OCI-LY1 (cell line): Measurements from ENCODE around the gene STAT4.

ENCODE experiments used
- H2AFZ ChIP-seq: fragments of 200-600 bp; sonication (generic), shearing (Covaris generic); 2 replicates; pipeline ENCODE4 v1.6.0; 2014; ENCODE audit warnings: antibody characterized with exemption, mild to moderate bottlenecking, low read length
- H3F3A ChIP-seq: fragments of 200-600 bp; sonication (generic), shearing (Covaris generic); 2 replicates; pipeline ENCODE4 v1.6.0; 2014; ENCODE audit warnings: mild to moderate bottlenecking, antibody characterized with exemption, low read length, moderate library complexity; ENCODE audit not compliant: insufficient read depth
- H3K27ac ChIP-seq: fragments of 200-600 bp; sonication (generic); 2 replicates; pipeline ENCODE4 v1.5.1; 2014; ENCODE audit warnings: low read length, mixed run types, mild to moderate bottlenecking, low read depth; ENCODE audit not compliant: poor library complexity, severe bottlenecking
- H3K27me3 ChIP-seq: fragments of 200-600 bp; sonication (generic); 2 replicates; pipeline ENCODE4 v1.6.0; 2014; ENCODE audit warnings: antibody characterized with exemption, mild to moderate bottlenecking, low read length, moderate library complexity; ENCODE audit not compliant: insufficient read depth
- H3K36me3 ChIP-seq: fragments of 200-600 bp; sonication (generic); 2 replicates; pipeline ENCODE4 v1.6.1; 2014; ENCODE audit warnings: mild to moderate bottlenecking, antibody characterized with exemption, low read length, moderate library complexity, mixed read lengths; ENCODE audit not compliant: insufficient read depth
- H3K4me1 ChIP-seq: fragments of 200-600 bp; sonication (generic); 2 replicates; pipeline ENCODE4 v1.5.1; 2014; ENCODE audit warnings: mild to moderate bottlenecking, low read length, moderate library complexity; ENCODE audit not compliant: insufficient read depth, severe bottlenecking
- H3K4me2 ChIP-seq: fragments of 200-600 bp; sonication (generic), shearing (Covaris generic); 2 replicates; pipeline ENCODE4 v1.6.1; 2014; ENCODE audit warnings: low read length
- H3K4me3 ChIP-seq: fragments of 200-600 bp; sonication (generic); 2 replicates; pipeline ENCODE4 v1.5.1; 2014; ENCODE audit warnings: low read length, low read depth, mild to moderate bottlenecking, mixed read lengths; ENCODE audit not compliant: poor library complexity, severe bottlenecking
- H3K79me2 ChIP-seq: fragments of 200-600 bp; shearing (Covaris generic); 2 replicates; pipeline ENCODE4 v1.6.1; 2016; ENCODE audit warnings: mixed run types, low read length, mixed read lengths; ENCODE audit not compliant: insufficient read depth
- H3K9ac ChIP-seq: fragments of 200-600 bp; sonication (generic), shearing (Covaris generic); 2 replicates; pipeline ENCODE4 v1.6.1; 2014; ENCODE audit warnings: mild to moderate bottlenecking, low read length, mixed read lengths
- H3K9me2 ChIP-seq: fragments of 200-600 bp; sonication (generic), shearing (Covaris generic); 2 replicates; pipeline ENCODE4 v1.6.1; 2014; ENCODE audit warnings: low read depth, mild to moderate bottlenecking, low read length, mixed read lengths
- H3K9me3 ChIP-seq: fragments of 200-600 bp; shearing (Covaris generic); 2 replicates; pipeline ENCODE4 v1.6.1; 2014; ENCODE audit warnings: low read length, mixed read lengths
- H4K20me1 ChIP-seq: fragments of 200-600 bp; sonication (generic), shearing (Covaris generic); 2 replicates; pipeline ENCODE4 v1.6.0; 2016; ENCODE audit warnings: mild to moderate bottlenecking, low read length; ENCODE audit not compliant: insufficient read depth
- EZH2 ChIP-seq: fragments of 200-600 bp; sonication (generic), shearing (Covaris generic); IDR thresholded peaks from 2 replicates; pipeline ENCODE4 v1.8.0; 2017; ENCODE audit warnings: borderline replicate concordance, mixed run types, mild to moderate bottlenecking, antibody characterized with exemption, low read length, moderate library complexity, mixed read lengths
- TF ChIP-seq, protein P1 (sequence below): fragments of 200-600 bp; sonication (generic), shearing (Covaris generic); IDR thresholded peaks from 2 replicates; pipeline ENCODE4 v1.5.1; 2017; ENCODE audit warnings: mild to moderate bottlenecking, antibody characterized with exemption, low read length, moderate library complexity, mixed read lengths

The STAT4 gene

DNA sequence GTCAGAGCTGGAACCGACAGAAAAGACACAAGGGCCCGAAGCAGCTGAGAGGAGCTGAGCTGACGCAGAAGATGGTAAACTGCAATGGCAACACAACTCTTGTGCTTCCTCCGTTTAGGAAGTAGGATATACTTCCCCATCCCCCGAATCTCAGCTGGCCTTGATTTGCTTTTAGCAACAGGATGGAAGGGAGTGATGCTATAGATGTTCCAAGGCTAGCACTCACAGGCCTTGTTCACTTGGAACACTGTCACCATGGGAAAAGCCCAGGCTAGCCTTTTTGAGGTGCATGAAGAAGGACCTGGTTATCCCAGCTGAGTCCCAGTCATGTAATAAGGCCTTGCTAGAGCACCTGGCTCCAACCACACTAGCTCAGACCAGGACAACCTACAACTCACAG is 162.9 kb downstream of the STAT4 start:
- TF ChIP-seq EZH2, result no peak
- TF ChIP-seq, protein P1, sequence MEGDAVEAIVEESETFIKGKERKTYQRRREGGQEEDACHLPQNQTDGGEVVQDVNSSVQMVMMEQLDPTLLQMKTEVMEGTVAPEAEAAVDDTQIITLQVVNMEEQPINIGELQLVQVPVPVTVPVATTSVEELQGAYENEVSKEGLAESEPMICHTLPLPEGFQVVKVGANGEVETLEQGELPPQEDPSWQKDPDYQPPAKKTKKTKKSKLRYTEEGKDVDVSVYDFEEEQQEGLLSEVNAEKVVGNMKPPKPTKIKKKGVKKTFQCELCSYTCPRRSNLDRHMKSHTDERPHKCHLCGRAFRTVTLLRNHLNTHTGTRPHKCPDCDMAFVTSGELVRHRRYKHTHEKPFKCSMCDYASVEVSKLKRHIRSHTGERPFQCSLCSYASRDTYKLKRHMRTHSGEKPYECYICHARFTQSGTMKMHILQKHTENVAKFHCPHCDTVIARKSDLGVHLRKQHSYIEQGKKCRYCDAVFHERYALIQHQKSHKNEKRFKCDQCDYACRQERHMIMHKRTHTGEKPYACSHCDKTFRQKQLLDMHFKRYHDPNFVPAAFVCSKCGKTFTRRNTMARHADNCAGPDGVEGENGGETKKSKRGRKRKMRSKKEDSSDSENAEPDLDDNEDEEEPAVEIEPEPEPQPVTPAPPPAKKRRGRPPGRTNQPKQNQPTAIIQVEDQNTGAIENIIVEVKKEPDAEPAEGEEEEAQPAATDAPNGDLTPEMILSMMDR, result no peak
- Histone ChIP-seq H3K4me2 (no peak overlapping the region), H3K79me2 (no peaks in the 10 kb centered on the region), H3K27me3 (no peaks in the 10 kb centered on the region), H2AFZ (no peak overlapping the region), H4K20me1 (no peaks in the 10 kb centered on the region), H3K9ac (no peak overlapping the region), H3K4me3 (no peak overlapping the region), H3K36me3 (peaks cover 94% of the 10 kb centered on the region), H3K4me1 (no peaks in the 10 kb centered on the region), H3F3A (no peaks in the 10 kb centered on the region), H3K9me2 (no peaks in the 10 kb centered on the region), H3K9me3 (no peaks in the 10 kb centered on the region), H3K27ac (no peak overlapping the region)

DNA sequence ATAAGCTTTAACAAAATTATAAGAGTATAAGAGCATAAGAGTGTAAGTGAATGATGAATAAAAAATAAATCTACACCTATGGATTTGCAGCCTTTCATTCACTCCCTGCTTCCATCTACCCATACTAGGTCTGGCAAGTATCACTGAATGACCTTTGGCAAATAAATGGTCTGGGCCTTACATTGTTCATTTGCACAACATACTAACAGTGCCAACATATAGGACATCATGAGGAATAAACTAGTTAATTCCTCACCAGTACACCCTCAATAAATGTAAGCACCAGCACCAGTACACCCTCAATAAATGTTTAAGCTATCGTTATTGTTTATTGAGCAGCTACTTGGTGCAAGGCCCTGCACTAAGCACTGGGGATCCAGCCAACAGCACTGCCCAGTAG is 163.7 kb downstream of the STAT4 start:
- H3K4me3 ChIP-seq, result no peak overlapping the region
- no peak overlapping the region for H2AFZ ChIP-seq
- peaks cover 96% of the 10 kb centered on the region for H3K36me3 ChIP-seq
- H3K9me2 ChIP-seq, result no peaks in the 10 kb centered on the region
- H3K79me2 ChIP-seq, result no peaks in the 10 kb centered on the region
- H3K27ac ChIP-seq, result no peak overlapping the region
- TF ChIP-seq EZH2, result no peak
- TF ChIP-seq, protein P1, result no peak
- no peaks in the 10 kb centered on the region for H3K27me3 ChIP-seq
- no peaks in the 10 kb centered on the region for H3F3A ChIP-seq
- no peak overlapping the region for H3K4me2 ChIP-seq
- no peaks in the 10 kb centered on the region for H3K9me3 ChIP-seq
- no peak overlapping the region for H3K9ac ChIP-seq
- H3K4me1 ChIP-seq, result no peaks in the 10 kb centered on the region
- no peaks in the 10 kb centered on the region for H4K20me1 ChIP-seq

DNA sequence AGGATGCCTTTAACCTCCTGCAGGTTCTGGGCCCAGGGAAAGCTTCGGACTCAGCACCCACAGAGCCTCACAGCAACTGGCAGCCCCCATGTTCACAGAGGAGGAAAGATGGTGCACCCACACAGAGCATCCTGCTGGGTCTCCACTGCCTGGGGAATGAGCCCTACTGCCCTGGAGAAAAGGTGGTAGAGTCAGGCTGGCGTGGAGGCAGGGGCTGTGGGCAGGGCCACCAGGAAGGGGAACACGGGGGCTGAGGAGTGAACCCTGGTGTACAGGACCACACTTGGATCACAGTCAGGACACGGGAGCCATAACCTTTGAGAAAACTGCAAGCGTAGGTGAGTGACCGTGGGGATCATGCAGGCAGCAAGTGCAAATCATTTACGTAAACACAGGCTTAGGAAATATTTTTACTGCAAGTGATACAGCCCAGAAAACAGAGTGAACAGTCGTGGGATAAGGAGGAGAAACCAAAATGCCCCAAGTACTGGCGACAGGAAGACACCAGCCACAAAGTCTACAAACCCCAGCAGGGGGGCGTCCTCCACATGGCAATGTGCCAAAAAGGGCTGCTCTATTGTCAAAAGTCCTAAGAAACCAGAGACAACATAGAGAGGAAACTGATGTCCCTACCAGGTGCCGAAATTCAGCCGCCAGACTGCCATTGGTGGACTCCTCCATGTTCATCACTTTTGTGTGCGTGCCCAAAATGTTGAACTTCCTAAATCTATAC is 164.4 kb downstream of the STAT4 start:
- Histone ChIP-seq H3K9me3 (no peaks in the 10 kb centered on the region), H3K4me3 (no peak overlapping the region), H3K4me2 (no peak overlapping the region), H3K4me1 (peaks cover 4% of the 10 kb centered on the region), H4K20me1 (no peaks in the 10 kb centered on the region), H3K9ac (no peak overlapping the region), H3K27ac (no peak overlapping the region), H3K27me3 (no peaks in the 10 kb centered on the region), H3K9me2 (no peaks in the 10 kb centered on the region), H3F3A (no peaks in the 10 kb centered on the region), H3K36me3 (peaks cover 96% of the 10 kb centered on the region), H3K79me2 (no peaks in the 10 kb centered on the region), H2AFZ (no peak overlapping the region)
- no peak for TF ChIP-seq EZH2
- TF ChIP-seq, protein P1, result no peak
